Mesendoderm (in vitro differentiated cells): Measurements from ENCODE around the gene OSBPL1A.

Experiments
- DNase-seq: peaks from one replicate; pipeline ENCODE4 v3.0.0; 2013
- H2AK5ac ChIP-seq: 2 replicates; pipeline ENCODE4 v1.6.1; 2013; ENCODE audit warnings: low read length, inconsistent platforms
- H2BK120ac ChIP-seq: 2 replicates; pipeline ENCODE4 v1.6.1; 2013; ENCODE audit warnings: low read depth, mild to moderate bottlenecking, low read length, moderate library complexity, mixed read lengths
- H2BK15ac ChIP-seq: replicated peaks from 2 replicates; pipeline ENCODE4 v1.6.1; 2013; ENCODE audit warnings: low read depth, mild to moderate bottlenecking, moderate library complexity
- H2BK5ac ChIP-seq: 2 replicates; pipeline ENCODE4 v1.6.1; 2013; ENCODE audit warnings: low read length, inconsistent platforms
- H3K18ac ChIP-seq: 2 replicates; pipeline ENCODE4 v1.6.1; 2013; ENCODE audit warnings: mild to moderate bottlenecking, low read length, mixed read lengths
- H3K23ac ChIP-seq: one replicate; pipeline ENCODE4 v1.6.1; 2013; ENCODE audit warnings: low read length
- H3K27ac ChIP-seq: 2 replicates; pipeline ENCODE4 v1.5.1; 2013; ENCODE audit warnings: low read depth, mild to moderate bottlenecking, inconsistent platforms, low read length, moderate library complexity
- H3K27me3 ChIP-seq: 2 replicates; pipeline ENCODE4 v1.6.1; 2013; ENCODE audit warnings: low read length, control low read depth, mild to moderate bottlenecking, inconsistent platforms; ENCODE audit not compliant: insufficient read depth, poor library complexity
- H3K36me3 ChIP-seq: 2 replicates; pipeline ENCODE4 v1.6.1; 2013; ENCODE audit warnings: low read length, inconsistent platforms; ENCODE audit not compliant: control insufficient read depth, insufficient read depth
- H3K4ac ChIP-seq: one replicate; pipeline ENCODE4 v1.6.1; 2013; ENCODE audit warnings: low read depth, mild to moderate bottlenecking, low read length, moderate library complexity
- H3K4me1 ChIP-seq: 2 replicates; pipeline ENCODE4 v1.6.1; 2013; ENCODE audit warnings: low read depth, low read length, inconsistent platforms; ENCODE audit not compliant: control insufficient read depth
- H3K4me2 ChIP-seq: 2 replicates; pipeline ENCODE4 v1.6.1; 2013; ENCODE audit warnings: low read length
- H3K4me3 ChIP-seq: 2 replicates; pipeline ENCODE4 v1.5.1; 2013; ENCODE audit warnings: mild to moderate bottlenecking, low read length
- H3K56ac ChIP-seq: one replicate; pipeline ENCODE4 v1.6.1; 2013; ENCODE audit warnings: low read length
- H3K79me1 ChIP-seq: 2 replicates; pipeline ENCODE4 v1.6.1; 2013; ENCODE audit warnings: low read length, inconsistent platforms
- H3K79me2 ChIP-seq: 2 replicates; pipeline ENCODE4 v1.6.1; 2013; ENCODE audit warnings: mild to moderate bottlenecking, low read length; ENCODE audit not compliant: control insufficient read depth, insufficient read depth
- H3K9ac ChIP-seq: 2 replicates; pipeline ENCODE4 v1.6.1; 2013; ENCODE audit warnings: low read length, inconsistent platforms
- H4K5ac ChIP-seq: one replicate; pipeline ENCODE4 v1.6.1; 2013; ENCODE audit warnings: low read length
- H4K8ac ChIP-seq: one replicate; pipeline ENCODE4 v1.6.1; 2013; ENCODE audit warnings: low read depth, mild to moderate bottlenecking, control low read depth, low read length, moderate library complexity
- WGBS: extraction: QIAGEN DNeasy Blood & Tissue Kit; methylation state at CpG from one replicate; pipeline ENCODE4 v1.1.7; 2013; ENCODE audit warnings: low lambda C conversion rate, missing lambda C conversion rate; ENCODE audit not compliant: insufficient coverage; ENCODE audit errors: extremely low coverage; 5-methylcytosine and 5-hydroxymethylcytosine counted together

Gene OSBPL1A

DNA sequence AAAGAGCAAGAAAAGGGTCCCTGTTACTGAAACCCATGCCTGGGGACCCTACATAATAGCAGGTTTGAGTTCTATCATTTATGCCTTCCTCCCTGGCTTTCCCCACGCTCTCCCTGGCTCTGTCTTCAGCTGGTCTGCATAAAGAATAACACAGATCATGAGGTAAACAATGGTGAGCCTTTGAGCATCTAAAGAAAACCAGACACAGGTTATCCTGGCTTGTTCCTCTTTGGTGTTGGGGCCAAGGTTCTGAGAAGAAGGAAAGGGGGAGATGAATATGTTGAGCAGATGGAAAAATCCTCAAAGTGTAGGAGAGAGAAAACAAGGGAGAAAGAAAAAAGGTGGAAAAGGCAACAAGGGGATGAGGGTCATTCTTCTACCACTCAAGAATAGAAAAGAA, 131.5 kb downstream of the OSBPL1A start:
- DNase-seq, result no peak
- H3K18ac ChIP-seq, result no peak overlapping the region
- H2BK120ac ChIP-seq, result no peak overlapping the region
- no peak overlapping the region for H2BK5ac ChIP-seq
- no peak overlapping the region for H3K56ac ChIP-seq
- no peaks in the 10 kb centered on the region for H3K27me3 ChIP-seq
- H3K23ac ChIP-seq, result no peak overlapping the region
- no peak overlapping the region for H2AK5ac ChIP-seq
- H2BK15ac ChIP-seq, result no peak overlapping the region
- no peak overlapping the region for H3K4me3 ChIP-seq
- H3K27ac ChIP-seq, result no peak overlapping the region
- peaks cover 3% of the 10 kb centered on the region for H3K79me2 ChIP-seq
- H3K4me2 ChIP-seq, result no peak overlapping the region
- H3K79me1 ChIP-seq, result peaks cover 6% of the 10 kb centered on the region
- H4K5ac ChIP-seq, result no peak overlapping the region
- WGBS, result no CpG with 5 or more reads among the region's 1 CpG
- H3K9ac ChIP-seq, result no peak overlapping the region
- H3K36me3 ChIP-seq, result no peaks in the 10 kb centered on the region
- H3K4me1 ChIP-seq, result peaks cover 5% of the 10 kb centered on the region
- no peak overlapping the region for H4K8ac ChIP-seq
- H3K4ac ChIP-seq, result no peak overlapping the region

DNA sequence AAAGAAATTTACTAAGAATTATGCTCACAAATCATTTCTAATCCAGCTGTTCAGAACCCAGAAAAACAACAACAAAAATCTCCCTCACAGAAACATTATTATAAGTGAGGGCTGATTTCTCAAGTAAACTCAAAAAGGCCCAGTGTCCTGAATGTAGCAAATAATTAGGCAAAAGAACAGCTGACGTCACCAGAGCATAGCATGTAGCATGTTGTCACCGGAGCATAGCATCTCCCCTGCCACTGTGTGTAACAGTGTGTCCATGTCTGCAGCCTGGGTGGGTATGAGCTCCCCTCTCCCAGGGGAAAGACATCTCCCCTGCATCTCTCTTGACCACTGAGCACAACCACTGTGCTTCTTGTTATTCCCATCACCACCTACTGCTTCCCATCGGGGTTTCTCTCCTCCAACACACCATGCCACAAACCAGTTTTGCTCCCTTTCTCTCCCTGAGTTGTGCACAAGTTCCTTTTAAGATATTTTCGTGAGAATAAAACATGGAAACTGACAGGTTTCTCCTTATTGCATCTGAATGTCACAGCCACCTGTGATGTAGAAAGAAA, 132.0 kb downstream of the OSBPL1A start:
- H3K18ac ChIP-seq, result no peak overlapping the region
- H2BK120ac ChIP-seq, result no peak overlapping the region
- WGBS, result no CpG with 5 or more reads among the region's 4 CpGs
- H3K36me3 ChIP-seq, result no peaks in the 10 kb centered on the region
- H3K4me3 ChIP-seq, result no peak overlapping the region
- no peak overlapping the region for H4K8ac ChIP-seq
- no peak overlapping the region for H3K27ac ChIP-seq
- H4K5ac ChIP-seq, result no peak overlapping the region
- no peak overlapping the region for H3K4ac ChIP-seq
- peaks cover 6% of the 10 kb centered on the region for H3K79me1 ChIP-seq
- no peak overlapping the region for H2BK15ac ChIP-seq
- H2BK5ac ChIP-seq, result no peak overlapping the region
- no peak overlapping the region for H3K9ac ChIP-seq
- H3K4me1 ChIP-seq, result peaks cover 5% of the 10 kb centered on the region
- H2AK5ac ChIP-seq, result no peak overlapping the region
- H3K79me2 ChIP-seq, result peaks cover 3% of the 10 kb centered on the region
- no peaks in the 10 kb centered on the region for H3K27me3 ChIP-seq
- H3K4me2 ChIP-seq, result no peak overlapping the region
- H3K23ac ChIP-seq, result no peak overlapping the region
- no peak overlapping the region for H3K56ac ChIP-seq
- no peak for DNase-seq

GRCh38 chr18:24263050-24263449, 134.6 kb downstream of the OSBPL1A start:
- H3K79me2 ChIP-seq, result no peaks in the 10 kb centered on the region
- no CpG with 5 or more reads among the region's 2 CpGs for WGBS
- no peak overlapping the region for H4K8ac ChIP-seq
- H3K4ac ChIP-seq, result no peak overlapping the region
- H3K18ac ChIP-seq, result no peak overlapping the region
- no peak overlapping the region for H2AK5ac ChIP-seq
- no peak overlapping the region for H3K9ac ChIP-seq
- no peak overlapping the region for H3K4me3 ChIP-seq
- no peaks in the 10 kb centered on the region for H3K4me1 ChIP-seq
- no peak overlapping the region for H3K23ac ChIP-seq
- H4K5ac ChIP-seq, result no peak overlapping the region
- no peak overlapping the region for H3K4me2 ChIP-seq
- no peak overlapping the region for H2BK120ac ChIP-seq
- no peaks in the 10 kb centered on the region for H3K36me3 ChIP-seq
- no peak overlapping the region for H2BK15ac ChIP-seq
- H3K27ac ChIP-seq, result no peak overlapping the region
- H3K79me1 ChIP-seq, result peaks cover 7% of the 10 kb centered on the region
- H2BK5ac ChIP-seq, result no peak overlapping the region
- H3K56ac ChIP-seq, result no peak overlapping the region
- H3K27me3 ChIP-seq, result no peaks in the 10 kb centered on the region
- DNase-seq, result no peak

GRCh38 chr18:24262087-24262486, 135.5 kb downstream of the OSBPL1A start:
- H3K4ac ChIP-seq, result no peak overlapping the region
- DNase-seq, result no peak
- WGBS, result 100% methylated on average over 2 of the region's 4 CpGs

GRCh38 chr18:24259869-24260641, 137.6 kb downstream of the OSBPL1A start:
- H3K36me3 ChIP-seq, result no peaks in the 10 kb centered on the region
- H2BK5ac ChIP-seq, result no peak overlapping the region
- no peak overlapping the region for H3K9ac ChIP-seq
- peaks cover 7% of the 10 kb centered on the region for H3K79me1 ChIP-seq
- no peaks in the 10 kb centered on the region for H3K27me3 ChIP-seq
- no peaks in the 10 kb centered on the region for H3K4me1 ChIP-seq
- H3K79me2 ChIP-seq, result no peaks in the 10 kb centered on the region
- H3K4ac ChIP-seq, result no peak overlapping the region
- no peak overlapping the region for H3K56ac ChIP-seq
- WGBS, result no CpG with 5 or more reads among the region's 6 CpGs
- no peak overlapping the region for H2AK5ac ChIP-seq
- no peak overlapping the region for H3K23ac ChIP-seq
- DNase-seq, result no peak
- no peak overlapping the region for H4K5ac ChIP-seq
- no peak overlapping the region for H3K4me3 ChIP-seq
- H3K4me2 ChIP-seq, result no peak overlapping the region
- H3K18ac ChIP-seq, result no peak overlapping the region
- no peak overlapping the region for H3K27ac ChIP-seq
- no peak overlapping the region for H4K8ac ChIP-seq
- H2BK120ac ChIP-seq, result no peak overlapping the region
- no peak overlapping the region for H2BK15ac ChIP-seq

More at GRCh38 chr18:24262087-24262486, 135.5 kb downstream of the OSBPL1A start:
- Histone ChIP-seq H3K4me1 (no peaks in the 10 kb centered on the region), H2AK5ac (no peak overlapping the region), H4K5ac (no peak overlapping the region), H3K4me2 (no peak overlapping the region), H3K79me1 (peaks cover 7% of the 10 kb centered on the region), H3K27me3 (no peaks in the 10 kb centered on the region), H2BK5ac (no peak overlapping the region), H2BK120ac (no peak overlapping the region), H3K9ac (no peak overlapping the region), H3K56ac (no peak overlapping the region), H3K4me3 (no peak overlapping the region), H4K8ac (no peak overlapping the region), H3K36me3 (no peaks in the 10 kb centered on the region), H3K23ac (no peak overlapping the region), H3K27ac (no peak overlapping the region), H3K18ac (no peak overlapping the region), H2BK15ac (no peak overlapping the region), H3K79me2 (no peaks in the 10 kb centered on the region)
